ENCODE data around the gene OSGIN1. TPM values are rescaled to one million over a fixed set of nuclear protein-coding genes. Genes with fewer than 3 reads are reported as not detected.

Gene OSGIN1
- total RNA-seq, 1 experiment from 2014 or later: 1.7 TPM

GRCh38 chr16:83975590-83976260, 22.7 kb downstream of the OSGIN1 start:
- Mint-ChIP-seq H3K4me3 (no peak overlapping the region), H3K27me3 (ENCODE audit: low read depth) (peaks cover 7% of the 10 kb centered on the region; the same call in 1 of the 2 replicates), H3K27ac (no peak overlapping the region), H3K36me3 (peaks cover 14% of the 10 kb centered on the region), H3K9me3 (peaks cover 23% of the 10 kb centered on the region), H3K4me1 (no peaks in the 10 kb centered on the region)
- ATAC-seq: no peak
- ChIA-PET CTCF (no interaction called here), POLR2A (no interaction called here)
- DNase-seq (ENCODE audit: low spot score): no peak
- no peak for TF ChIP-seq SOX15 (CRISPR knock-in tag; IDR thresholded peaks at IDR 0.05)
- no peak for TF ChIP-seq ARID4B (CRISPR knock-in tag; IDR thresholded peaks at IDR 0.05; ENCODE audit: borderline replicate concordance)
- TF ChIP-seq ZNF671 (CRISPR knock-in tag; IDR thresholded peaks at IDR 0.05): no peak
- TF ChIP-seq USF1 (CRISPR knock-in tag; IDR thresholded peaks at IDR 0.05): no peak
- TF ChIP-seq ATF1 (CRISPR knock-in tag; IDR thresholded peaks at IDR 0.05): no peak
- TF ChIP-seq CBFB (CRISPR knock-in tag; IDR thresholded peaks at IDR 0.05; ENCODE audit: low read depth): no peak
- TF ChIP-seq OVOL2 (CRISPR knock-in tag; IDR thresholded peaks at IDR 0.05; ENCODE audit: borderline replicate concordance): no peak
- no peak for TF ChIP-seq ZNF232 (CRISPR knock-in tag; IDR thresholded peaks at IDR 0.05)
- no peak for TF ChIP-seq HMGA2 (CRISPR knock-in tag; IDR thresholded peaks at IDR 0.05)
- TF ChIP-seq ERG (CRISPR knock-in tag; IDR thresholded peaks at IDR 0.05): no peak
- TF ChIP-seq RELA (CRISPR knock-in tag; IDR thresholded peaks at IDR 0.05; ENCODE audit: borderline replicate concordance): no peak
- no peak for TF ChIP-seq ATF3 (CRISPR knock-in tag; conservative IDR thresholded peaks at IDR 0.05)
- no peak for TF ChIP-seq PRRX2 (CRISPR knock-in tag; IDR thresholded peaks at IDR 0.05)

GRCh38 chr16:83977056-83977815, 24.2 kb downstream of the OSGIN1 start:
- peaks cover 14% of the 10 kb centered on the region for H3K36me3 Mint-ChIP-seq
- H3K9me3 Mint-ChIP-seq: peaks cover 23% of the 10 kb centered on the region
- H3K4me3 Mint-ChIP-seq: no peak overlapping the region
- ChIA-PET CTCF (interaction anchor here (0.7 to 1.7 kb wide), 3 partner anchors 21 to 37 kb away, joined by 3 to 5 read pairs (median 3); no protein-coding TSS in a partner anchor), POLR2A (no interaction called here)
- no peaks in the 10 kb centered on the region for H3K4me1 Mint-ChIP-seq
- DNase-seq (ENCODE audit: low spot score) (no peak), ATAC-seq (no peak)
- peaks cover 7% of the 10 kb centered on the region; the same call in 1 of the 2 replicates for H3K27me3 Mint-ChIP-seq (ENCODE audit: low read depth)
- H3K27ac Mint-ChIP-seq: no peak overlapping the region
- TF ChIP-seq ERG (CRISPR knock-in tag; IDR thresholded peaks at IDR 0.05): no peak

Measured in WTC11 (cell line).